Measurements from ENCODE around the gene TPCN1. TPM values are rescaled to one million over a fixed set of nuclear protein-coding genes. Genes with fewer than 3 reads are reported as not detected.

TPCN1 gene
- total RNA-seq, 1 donor from 2014 or later = 51.9 TPM

DNA sequence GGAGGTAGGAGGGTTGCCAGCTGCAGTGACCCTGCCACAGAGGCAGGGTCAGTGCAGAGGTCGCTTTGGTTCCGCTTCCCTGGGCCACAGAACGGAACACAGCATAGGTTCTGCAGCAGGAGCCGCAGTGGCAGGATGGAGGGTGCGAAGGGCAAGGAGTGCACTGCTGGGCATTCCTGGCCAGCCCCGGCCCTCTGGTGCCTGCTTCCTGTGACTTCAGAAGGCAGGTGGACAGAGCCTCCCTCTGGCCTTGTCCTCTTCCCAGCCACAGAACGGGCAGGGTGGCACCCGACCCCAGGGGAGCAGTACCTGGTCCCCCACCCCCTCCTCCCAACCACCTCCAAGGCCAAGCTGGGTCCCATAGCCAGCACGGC lies 75.9 kb downstream of the TPCN1 start:
- peaks cover 48% of the 10 kb centered on the region for H3K36me3 ChIP-seq
- TF ChIP-seq, protein P1, sequence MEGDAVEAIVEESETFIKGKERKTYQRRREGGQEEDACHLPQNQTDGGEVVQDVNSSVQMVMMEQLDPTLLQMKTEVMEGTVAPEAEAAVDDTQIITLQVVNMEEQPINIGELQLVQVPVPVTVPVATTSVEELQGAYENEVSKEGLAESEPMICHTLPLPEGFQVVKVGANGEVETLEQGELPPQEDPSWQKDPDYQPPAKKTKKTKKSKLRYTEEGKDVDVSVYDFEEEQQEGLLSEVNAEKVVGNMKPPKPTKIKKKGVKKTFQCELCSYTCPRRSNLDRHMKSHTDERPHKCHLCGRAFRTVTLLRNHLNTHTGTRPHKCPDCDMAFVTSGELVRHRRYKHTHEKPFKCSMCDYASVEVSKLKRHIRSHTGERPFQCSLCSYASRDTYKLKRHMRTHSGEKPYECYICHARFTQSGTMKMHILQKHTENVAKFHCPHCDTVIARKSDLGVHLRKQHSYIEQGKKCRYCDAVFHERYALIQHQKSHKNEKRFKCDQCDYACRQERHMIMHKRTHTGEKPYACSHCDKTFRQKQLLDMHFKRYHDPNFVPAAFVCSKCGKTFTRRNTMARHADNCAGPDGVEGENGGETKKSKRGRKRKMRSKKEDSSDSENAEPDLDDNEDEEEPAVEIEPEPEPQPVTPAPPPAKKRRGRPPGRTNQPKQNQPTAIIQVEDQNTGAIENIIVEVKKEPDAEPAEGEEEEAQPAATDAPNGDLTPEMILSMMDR (IDR thresholded peaks at IDR 0.05) = no peak
- no peaks in the 10 kb centered on the region for H3K27me3 ChIP-seq
- peaks cover 15% of the 10 kb centered on the region for H3K4me1 ChIP-seq
- DNase-seq (no peak), ATAC-seq (no peak)
- H3K9me3 ChIP-seq = no peaks in the 10 kb centered on the region
- intact Hi-C loops (cut with DNase I) = no loop called here
- no peak overlapping the region for H3K4me3 ChIP-seq
- H3K27ac ChIP-seq = no peak overlapping the region

DNA sequence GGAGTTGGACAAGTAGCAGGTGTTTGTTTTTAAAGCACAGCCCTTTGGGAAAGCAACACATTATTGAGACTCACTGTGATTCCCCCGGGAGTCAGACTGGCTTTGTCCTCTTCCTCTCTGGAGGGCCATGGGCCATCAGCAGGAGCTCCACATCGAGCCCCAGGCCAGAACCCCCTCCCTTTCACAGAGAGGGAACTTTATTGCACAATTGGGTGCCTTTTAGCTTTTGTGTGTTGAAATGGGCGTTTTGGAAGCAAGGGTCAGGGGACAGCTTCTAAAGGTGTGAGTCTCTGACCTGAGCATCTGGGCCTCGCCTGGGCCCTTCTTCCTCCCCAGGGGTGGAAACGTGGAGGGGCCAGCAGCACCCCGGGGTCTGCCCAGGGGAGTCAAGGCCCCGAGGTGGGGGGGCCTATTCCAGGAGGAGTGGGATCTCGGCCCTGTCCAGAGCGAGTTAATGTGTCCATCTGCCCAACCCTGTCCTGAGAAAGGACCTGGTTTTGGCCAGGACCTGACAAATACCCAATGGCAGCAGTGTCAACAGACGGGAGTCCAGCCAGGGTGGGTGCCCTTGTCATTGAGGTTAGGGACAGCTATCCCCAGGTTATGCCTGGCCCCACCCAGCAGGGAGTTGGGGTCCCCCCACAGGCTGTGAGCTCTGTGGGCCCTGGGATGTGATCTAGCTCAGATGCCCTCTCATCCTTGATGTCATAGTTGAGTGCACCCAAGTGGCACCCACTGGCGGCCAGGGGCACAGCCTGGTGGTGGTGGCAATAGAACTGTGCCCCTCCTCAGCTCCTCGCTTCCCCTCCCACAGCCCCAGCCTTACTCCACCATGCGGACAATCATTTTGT lies 76.6 kb downstream of the TPCN1 start:
- H3K9me3 ChIP-seq = no peaks in the 10 kb centered on the region
- TF ChIP-seq, protein P1 (IDR thresholded peaks at IDR 0.05) = no peak

DNA sequence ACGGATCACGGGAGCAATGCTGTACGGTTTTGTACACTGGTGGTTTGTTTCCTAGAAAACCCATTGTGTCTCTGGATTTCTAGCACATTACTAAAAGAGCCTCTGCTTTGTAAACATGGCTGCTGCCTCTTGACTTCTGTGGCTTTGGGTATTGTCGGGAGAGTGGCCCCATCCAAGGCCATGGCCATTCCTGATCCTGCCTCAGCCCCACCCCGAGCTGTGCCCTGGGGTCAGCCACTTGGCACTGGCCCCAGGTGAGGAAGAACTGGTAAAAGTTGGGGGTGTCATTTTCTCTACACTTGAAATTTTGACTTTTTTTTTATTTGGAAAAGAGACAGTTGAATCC lies 77.2 kb downstream of the TPCN1 start:
- Histone ChIP-seq H3K9me3 (no peaks in the 10 kb centered on the region), H3K27me3 (no peaks in the 10 kb centered on the region), H3K4me3 (no peak overlapping the region), H3K36me3 (peaks cover 43% of the 10 kb centered on the region), H3K4me1 (peaks cover 15% of the 10 kb centered on the region), H3K27ac (peak overlapping the region; percentile 67)
- intact Hi-C loops (cut with DNase I) = no loop called here
- no peak for ATAC-seq
- TF ChIP-seq, protein P1 (IDR thresholded peaks at IDR 0.05) = no peak
- no peak for DNase-seq

More for the DNA sequence above, 76.6 kb downstream of the TPCN1 start:
- H3K4me3 ChIP-seq = no peak overlapping the region
- H3K4me1 ChIP-seq = peaks cover 15% of the 10 kb centered on the region
- peak overlapping the region; percentile 67 for H3K27ac ChIP-seq
- no peak for DNase-seq
- no peak for ATAC-seq
- no peaks in the 10 kb centered on the region for H3K27me3 ChIP-seq
- H3K36me3 ChIP-seq = peaks cover 45% of the 10 kb centered on the region
- intact Hi-C loops (cut with DNase I) = no loop called here

DNA sequence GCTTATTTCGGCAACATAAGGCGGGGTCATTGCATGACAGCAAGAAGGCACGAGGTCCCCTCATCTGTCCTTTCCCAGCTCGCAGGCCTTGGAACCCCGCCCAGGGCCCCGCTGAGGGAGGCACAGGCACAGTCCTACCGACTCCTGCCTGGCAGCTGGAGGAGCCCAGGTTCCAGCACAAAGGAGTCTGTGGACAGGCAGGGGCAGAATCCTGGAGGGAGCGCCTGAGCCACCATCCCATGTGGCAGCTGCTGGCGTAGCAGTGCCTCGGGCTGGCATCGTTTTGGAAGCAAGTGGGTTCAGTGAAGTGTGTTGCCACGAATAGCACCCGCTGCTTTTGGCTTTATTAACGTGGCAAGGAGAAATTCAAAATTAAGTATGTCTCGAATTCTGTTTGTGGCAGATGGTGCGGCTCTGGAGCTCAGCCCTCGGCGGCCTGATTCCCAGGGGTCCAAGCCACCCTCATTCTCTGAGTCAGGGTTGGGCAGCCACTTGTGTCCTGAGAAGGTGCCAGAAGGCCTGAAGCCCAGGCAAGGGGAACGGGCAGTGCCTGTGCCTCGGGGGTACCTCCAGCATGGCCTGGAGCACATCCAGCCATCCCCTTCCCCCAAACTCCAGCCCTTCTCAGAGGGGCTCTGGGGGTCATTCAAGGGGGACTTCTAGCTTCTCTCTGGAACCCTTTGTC lies 77.7 kb downstream of the TPCN1 start:
- intact Hi-C loops (cut with DNase I) = no loop called here
- H3K9me3 ChIP-seq = no peaks in the 10 kb centered on the region
- ATAC-seq (no peak), DNase-seq (no peak)
- peaks cover 15% of the 10 kb centered on the region for H3K4me1 ChIP-seq
- no peak overlapping the region for H3K4me3 ChIP-seq
- peaks cover 44% of the 10 kb centered on the region for H3K36me3 ChIP-seq
- H3K27me3 ChIP-seq = no peaks in the 10 kb centered on the region
- peak overlapping the region; percentile 67 for H3K27ac ChIP-seq
- TF ChIP-seq, protein P1 (IDR thresholded peaks at IDR 0.05) = no peak

DNA sequence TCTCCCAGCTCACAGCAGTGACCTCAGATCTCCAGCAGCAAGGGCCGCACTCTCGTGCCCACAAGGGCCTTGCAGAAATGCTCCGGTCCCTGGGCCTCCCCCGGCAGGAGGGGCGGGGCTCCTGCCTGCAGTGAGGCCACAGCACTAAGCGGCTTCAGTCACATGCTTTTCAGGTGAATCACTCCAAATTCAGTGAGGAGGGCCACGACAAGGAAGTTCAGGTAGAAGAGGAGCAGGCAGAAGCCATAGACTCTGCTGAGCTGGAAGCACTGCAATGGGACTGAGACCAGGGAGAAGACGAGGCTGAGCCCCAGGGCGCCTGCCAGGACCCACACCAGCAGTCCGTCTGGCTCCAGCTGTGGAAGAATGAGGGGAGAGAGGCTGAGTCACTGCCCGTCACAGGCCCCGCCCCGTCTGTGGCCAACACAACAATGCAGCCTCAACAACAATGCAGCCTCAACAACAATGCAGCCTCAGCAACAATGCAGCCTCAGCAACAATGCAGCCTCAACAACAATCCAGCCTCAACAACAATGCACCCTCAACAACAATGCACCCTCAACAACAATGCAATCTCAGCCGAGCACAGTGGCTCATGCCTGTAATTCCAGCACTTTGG lies 78.5 kb downstream of the TPCN1 start:
- peaks cover 44% of the 10 kb centered on the region for H3K36me3 ChIP-seq
- H3K27me3 ChIP-seq = no peaks in the 10 kb centered on the region
- peaks cover 15% of the 10 kb centered on the region for H3K4me1 ChIP-seq
- ATAC-seq (peak; percentile 90), DNase-seq (peak; percentile 88)
- intact Hi-C loops (cut with DNase I) = no loop called here
- TF ChIP-seq, protein P1 (IDR thresholded peaks at IDR 0.05) = no peak
- no peak overlapping the region for H3K4me3 ChIP-seq
- H3K27ac ChIP-seq = peak overlapping the region; percentile 67
- H3K9me3 ChIP-seq = no peaks in the 10 kb centered on the region

Measured in upper lobe of right lung (tissue), 1 donor.